Common myeloid progenitor, CD34-positive (primary cell): ENCODE data around the gene NAT8L.

ENCODE experiments used
- CTCF ChIA-PET: fragments of 350-600 bp; sonication (Branson Sonifier 250); formaldehyde crosslinking; loops from one replicate; lab custom pipeline; 2021; ENCODE audit warnings: antibody characterized with exemption; lab: Charles Lee
- POLR2A ChIA-PET: fragments of 350-600 bp; sonication (Branson Sonifier 250); formaldehyde crosslinking; loops from one replicate; lab custom pipeline; 2021; ENCODE audit warnings: antibody characterized with exemption; lab: Charles Lee
- DNase-seq, 3 donors: peaks; one replicate each; pipeline versions ENCODE4 v3.0.0 to v3.0.0-alpha.2; 2013
- H3K27ac ChIP-seq, 2 experiments: 1 replicate in 1 of 2; 2 replicates in 1 of 2; pipeline ENCODE4 v1.7.0; 2013; ENCODE audit warnings: inconsistent platforms in 2 of 2, low read length in 2 of 2, mild to moderate bottlenecking in 2 of 2, low read depth in 1 of 2, moderate library complexity in 1 of 2; ENCODE audit not compliant: severe bottlenecking in 2 of 2, insufficient read depth in 1 of 2, poor library complexity in 1 of 2
- H3K27me3 ChIP-seq, 5 experiments: replicated peaks in 2 of 5; 1 replicate in 3 of 5; 2 replicates in 2 of 5; pipeline versions ENCODE4 v1.6.1 to v1.7.0; 2013; ENCODE audit warnings: low read length in 4 of 5, mild to moderate bottlenecking in 2 of 5, moderate library complexity in 2 of 5, inconsistent platforms in 1 of 5; ENCODE audit not compliant: insufficient read depth in 5 of 5, control insufficient read depth in 4 of 5
- H3K36me3 ChIP-seq, 4 experiments: 1 replicate in 2 of 4; 2 replicates in 2 of 4; pipeline versions ENCODE4 v1.6.1 to v1.7.0; 2013; ENCODE audit warnings: low read length in 3 of 4, control low read depth in 1 of 4, mild to moderate bottlenecking in 1 of 4; ENCODE audit not compliant: control insufficient read depth in 4 of 4, insufficient read depth in 4 of 4
- H3K4me1 ChIP-seq, 4 experiments: 1 replicate in 3 of 4; 2 replicates in 1 of 4; pipeline versions ENCODE4 v1.6.1 to v1.7.1; 2013; ENCODE audit warnings: low read length in 3 of 4, mild to moderate bottlenecking in 3 of 4, control low read depth in 1 of 4, inconsistent platforms in 1 of 4, moderate library complexity in 1 of 4; ENCODE audit not compliant: control insufficient read depth in 4 of 4, insufficient read depth in 4 of 4; ENCODE audit errors: control extremely low read depth in 1 of 4
- H3K4me3 ChIP-seq, 7 experiments: 1 replicate in 4 of 7; 2 replicates in 3 of 7; pipeline versions ENCODE4 v1.5.1 to v1.7.0; 2013; ENCODE audit warnings: mild to moderate bottlenecking in 7 of 7, low read length in 6 of 7, moderate library complexity in 6 of 7, inconsistent platforms in 2 of 7, low read depth in 2 of 7, control low read depth in 1 of 7; ENCODE audit not compliant: insufficient read depth in 4 of 7, control insufficient read depth in 1 of 7; ENCODE audit errors: extremely low read depth in 1 of 7
- H3K9me3 ChIP-seq, 5 experiments: 1 replicate in 4 of 5; 2 replicates in 1 of 5; pipeline versions ENCODE4 v1.6.1 to v1.7.1; 2013; ENCODE audit warnings: low read length in 4 of 5, mild to moderate bottlenecking in 2 of 5, inconsistent platforms in 1 of 5, low read depth in 1 of 5, moderate library complexity in 1 of 5; ENCODE audit not compliant: control insufficient read depth in 4 of 5, insufficient read depth in 2 of 5; ENCODE audit errors: control extremely low read depth in 1 of 5
- WGBS: methylation state at CpG from one replicate; pipeline ENCODE4 v1.1.5; 2013; ENCODE audit not compliant: insufficient coverage; 5-methylcytosine and 5-hydroxymethylcytosine counted together

NAT8L gene

DNA sequence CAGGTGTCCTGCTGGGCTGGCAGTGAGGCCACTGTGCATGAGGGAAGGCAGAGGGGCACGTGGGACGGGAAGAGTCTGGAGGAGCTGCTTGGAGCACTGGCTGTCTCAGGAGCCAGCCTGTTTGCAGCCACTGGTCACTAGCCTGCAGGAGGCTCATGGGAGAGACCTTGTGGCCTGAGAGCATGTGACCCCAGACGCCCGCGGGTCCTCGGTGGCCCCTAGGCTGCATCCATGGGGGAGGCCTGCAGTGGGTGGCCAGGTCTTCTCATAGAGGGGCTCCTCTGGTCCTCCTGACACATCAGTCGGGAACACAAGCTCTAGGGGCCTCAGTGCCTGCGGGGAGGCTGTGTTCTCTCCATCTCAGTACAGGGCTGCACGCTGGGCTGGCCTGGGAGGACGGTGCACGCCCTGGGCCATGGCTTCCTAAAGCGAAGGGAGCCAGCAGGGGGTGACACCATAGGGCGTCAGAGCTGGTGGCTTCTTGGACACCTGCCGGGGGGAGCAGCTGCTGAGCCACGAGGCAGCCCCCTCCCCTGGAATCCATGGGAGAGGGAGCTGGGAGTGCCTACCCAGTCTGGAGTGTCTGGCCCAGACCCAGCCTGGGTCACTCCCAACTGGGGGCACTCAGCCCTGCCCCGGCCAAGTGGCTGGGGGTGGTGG is 12.3 kb downstream of the NAT8L start:
- Histone ChIP-seq H3K4me3 (no peak overlapping the region), H3K27ac (no peak overlapping the region), H3K4me1 (no peaks in the 10 kb centered on the region), H3K9me3 (no peaks in the 10 kb centered on the region), H3K36me3 (no peaks in the 10 kb centered on the region), H3K27me3 (no peaks in the 10 kb centered on the region)
- CTCF ChIA-PET: no interaction called here
- 77% methylated on average over 12 of the region's 16 CpGs for WGBS
- POLR2A ChIA-PET: no interaction called here
- DNase-seq: no peak

DNA sequence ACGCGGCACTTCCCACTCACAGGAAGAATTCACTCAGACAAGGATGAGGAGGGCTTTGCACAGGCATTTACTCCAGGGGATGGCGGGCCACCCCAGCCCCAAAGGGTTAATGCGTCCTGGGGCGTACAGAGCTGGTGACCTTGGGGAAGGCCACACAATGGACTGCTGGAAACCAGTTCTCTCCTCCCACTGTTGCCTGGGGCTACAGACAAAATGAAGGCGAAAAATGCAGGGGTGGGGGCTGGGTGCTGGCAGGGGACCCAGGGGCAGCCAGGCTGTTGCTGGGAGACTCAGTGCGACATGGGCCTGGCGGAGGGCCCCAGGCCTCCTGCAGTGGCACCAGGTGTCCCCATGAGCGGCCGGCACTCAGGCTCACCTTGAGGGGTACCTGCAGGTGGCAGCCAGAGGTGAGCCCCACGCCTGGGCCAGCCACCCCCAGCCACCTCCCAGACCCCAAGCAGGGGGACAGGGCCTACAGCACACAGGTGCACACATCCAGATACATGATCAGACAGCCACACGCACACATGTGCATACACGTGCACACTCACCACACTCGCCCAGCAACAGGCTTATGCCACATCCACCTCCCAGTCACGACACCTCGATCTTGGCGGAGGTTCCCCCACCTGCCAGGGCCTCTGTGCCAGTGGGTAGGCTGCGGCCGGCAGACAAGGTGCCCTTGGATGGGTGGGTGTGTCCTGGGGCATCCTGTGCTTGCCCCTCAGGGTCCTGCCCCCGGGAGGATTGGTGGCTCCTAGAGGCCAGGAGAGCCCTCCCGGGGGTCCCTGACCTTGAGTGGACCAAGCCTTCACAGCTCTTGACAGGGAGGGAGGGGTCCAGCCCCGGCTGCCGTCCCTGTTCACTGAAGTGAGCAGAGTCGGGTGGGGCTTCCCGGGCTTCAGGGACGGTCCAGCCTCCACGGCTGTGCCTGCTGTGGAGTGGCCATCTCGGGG is 13.1 kb downstream of the NAT8L start:
- DNase-seq: no peak
- Histone ChIP-seq H3K4me1 (no peaks in the 10 kb centered on the region), H3K36me3 (no peaks in the 10 kb centered on the region), H3K9me3 (no peaks in the 10 kb centered on the region), H3K27me3 (no peaks in the 10 kb centered on the region), H3K27ac (no peak overlapping the region), H3K4me3 (no peak overlapping the region)
- POLR2A ChIA-PET: no interaction called here
- CTCF ChIA-PET: no interaction called here
- 89% methylated on average over 26 of the region's 28 CpGs for WGBS

- 97% methylated on average over 16 of the region's 20 CpGs for WGBS
- no peaks in the 10 kb centered on the region for H3K4me1 ChIP-seq
- H3K27ac ChIP-seq: no peak overlapping the region
- no peak for DNase-seq
- POLR2A ChIA-PET: no interaction called here
- H3K27me3 ChIP-seq: no peaks in the 10 kb centered on the region
- no peaks in the 10 kb centered on the region for H3K9me3 ChIP-seq
- no peak overlapping the region for H3K4me3 ChIP-seq
- CTCF ChIA-PET: interaction anchor here (0.8 kb wide), 1 partner anchor 17 kb away, joined by 3 read pairs; no protein-coding TSS in a partner anchor
- H3K36me3 ChIP-seq: no peaks in the 10 kb centered on the region
Observed at GRCh38 chr4:2072971-2073807, 14.1 kb downstream of the NAT8L start.

- Histone ChIP-seq H3K27ac (no peak overlapping the region), H3K4me3 (no peak overlapping the region), H3K4me1 (no peaks in the 10 kb centered on the region), H3K27me3 (no peaks in the 10 kb centered on the region), H3K36me3 (no peaks in the 10 kb centered on the region), H3K9me3 (no peaks in the 10 kb centered on the region)
- 97% methylated on average over 20 of the region's 20 CpGs for WGBS
- ChIA-PET CTCF (interaction anchor here (0.8 kb wide), 1 partner anchor 18 kb away, joined by 3 read pairs; no protein-coding TSS in a partner anchor), POLR2A (no interaction called here)
- no peak for DNase-seq
Observed at GRCh38 chr4:2073808-2074481, 14.8 kb downstream of the NAT8L start.

DNA sequence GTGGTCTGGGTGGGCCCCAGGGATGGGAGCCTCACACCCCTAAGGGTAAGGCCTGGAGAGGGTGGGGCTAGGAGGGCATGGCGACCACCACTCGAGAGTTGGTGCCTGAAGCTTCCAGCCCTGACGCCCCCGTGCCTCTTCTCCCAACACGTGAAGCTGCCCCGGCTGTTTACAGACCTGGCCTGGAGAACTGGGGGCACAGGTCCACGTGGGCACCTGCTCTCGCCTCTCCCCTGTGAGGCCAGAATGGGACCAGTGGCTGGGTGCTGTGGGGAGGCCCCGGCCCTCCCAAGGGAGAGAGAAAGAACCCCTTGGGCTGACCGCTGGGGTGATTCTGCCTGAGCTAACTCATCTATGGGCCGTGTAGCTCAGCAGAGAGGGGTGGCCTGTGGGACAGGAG is 15.5 kb downstream of the NAT8L start:
- no peak overlapping the region for H3K27ac ChIP-seq
- H3K27me3 ChIP-seq: no peaks in the 10 kb centered on the region
- no peaks in the 10 kb centered on the region for H3K36me3 ChIP-seq
- CTCF ChIA-PET: interaction anchor here (1.1 kb wide), 1 partner anchor 63 kb away, joined by 3 read pairs; no protein-coding TSS in a partner anchor
- H3K4me1 ChIP-seq: no peaks in the 10 kb centered on the region
- DNase-seq: no peak
- POLR2A ChIA-PET: interaction anchor here (0.6 kb wide), 1 partner anchor 49 kb away, joined by 3 read pairs; no protein-coding TSS in a partner anchor
- no peaks in the 10 kb centered on the region for H3K9me3 ChIP-seq
- WGBS: 98% methylated on average over 7 of the region's 11 CpGs
- no peak overlapping the region for H3K4me3 ChIP-seq

DNA sequence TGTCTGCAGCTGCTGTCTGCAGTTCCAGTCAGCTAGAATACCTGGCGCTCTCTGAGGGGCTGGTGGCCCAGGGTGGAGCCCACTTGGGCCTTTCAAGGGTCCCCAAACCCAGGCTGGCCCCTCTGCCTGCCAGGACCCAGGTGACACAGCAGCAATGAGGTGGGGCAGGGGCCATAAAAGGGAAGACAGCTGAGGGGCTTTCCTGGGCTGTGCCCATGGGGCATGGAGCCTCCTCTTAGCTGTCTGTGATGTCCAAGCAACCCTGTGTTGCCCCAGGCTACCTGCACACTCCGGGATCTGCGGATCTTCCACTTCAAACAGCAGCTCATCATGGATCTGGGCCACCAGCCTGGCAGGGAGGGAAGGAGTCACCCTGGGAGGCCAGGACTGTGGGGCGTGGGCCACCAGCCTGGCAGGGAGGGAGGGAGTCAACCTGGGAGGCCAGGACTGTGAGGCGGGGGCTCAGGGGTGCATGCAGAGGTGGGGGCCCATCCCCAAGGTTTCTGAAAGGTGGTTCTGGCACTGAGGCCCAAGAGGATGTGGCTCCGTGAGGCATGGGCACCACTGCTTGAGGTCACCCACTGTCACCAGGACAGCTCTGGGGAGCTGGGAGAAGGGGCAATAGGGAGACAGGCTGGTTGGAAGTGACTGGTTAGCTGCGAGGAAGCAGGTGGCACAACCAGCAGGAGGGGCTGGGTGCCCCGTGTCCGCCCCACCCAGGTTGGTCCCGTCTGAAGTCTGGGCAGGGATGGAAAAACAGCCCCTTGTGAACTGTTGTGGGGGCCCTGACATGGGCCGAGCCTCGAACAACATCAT is 16.3 kb downstream of the NAT8L start:
- no peak overlapping the region for H3K27ac ChIP-seq
- ChIA-PET POLR2A (interaction anchor here (0.6 kb wide), 1 partner anchor 48 kb away, joined by 3 read pairs; no protein-coding TSS in a partner anchor), CTCF (interaction anchor here (1.1 kb wide), 1 partner anchor 62 kb away, joined by 3 read pairs; no protein-coding TSS in a partner anchor)
- 98% methylated on average over 11 of the region's 12 CpGs for WGBS
- no peak overlapping the region for H3K4me3 ChIP-seq
- DNase-seq: no peak
- no peaks in the 10 kb centered on the region for H3K27me3 ChIP-seq
- no peaks in the 10 kb centered on the region for H3K4me1 ChIP-seq
- no peaks in the 10 kb centered on the region for H3K36me3 ChIP-seq
- H3K9me3 ChIP-seq: no peaks in the 10 kb centered on the region
